HG03135 (cell line): Measurements from ENCODE around the gene APOL2.
A peak's percentile ranks its signal among the peaks of the same experiment; 100 is the strongest.
"Not testable (repeated sequence)": the region's sequence is repeated elsewhere in the genome, so short reads cannot be mapped to it uniquely, and the experiment has no call there.

Experiments used
- ATAC-seq: cut with Tn5 transposase; IDR thresholded peaks from one replicate; pipeline ENCODE4 v1.9.1; 2021; ENCODE audit warnings: mild to moderate bottlenecking, moderate library complexity; ENCODE audit not compliant: unreplicated experiment

APOL2 gene

GRCh38 chr22:36263216-36263673 lies 23.9 kb upstream of the APOL2 start:
- not testable (repeated sequence) for ATAC-seq

GRCh38 chr22:36262307-36262706 lies 23.0 kb upstream of the APOL2 start:
- not testable (repeated sequence) for ATAC-seq

GRCh38 chr22:36261675-36262074 lies 22.3 kb upstream of the APOL2 start:
- not testable (repeated sequence) for ATAC-seq

DNA sequence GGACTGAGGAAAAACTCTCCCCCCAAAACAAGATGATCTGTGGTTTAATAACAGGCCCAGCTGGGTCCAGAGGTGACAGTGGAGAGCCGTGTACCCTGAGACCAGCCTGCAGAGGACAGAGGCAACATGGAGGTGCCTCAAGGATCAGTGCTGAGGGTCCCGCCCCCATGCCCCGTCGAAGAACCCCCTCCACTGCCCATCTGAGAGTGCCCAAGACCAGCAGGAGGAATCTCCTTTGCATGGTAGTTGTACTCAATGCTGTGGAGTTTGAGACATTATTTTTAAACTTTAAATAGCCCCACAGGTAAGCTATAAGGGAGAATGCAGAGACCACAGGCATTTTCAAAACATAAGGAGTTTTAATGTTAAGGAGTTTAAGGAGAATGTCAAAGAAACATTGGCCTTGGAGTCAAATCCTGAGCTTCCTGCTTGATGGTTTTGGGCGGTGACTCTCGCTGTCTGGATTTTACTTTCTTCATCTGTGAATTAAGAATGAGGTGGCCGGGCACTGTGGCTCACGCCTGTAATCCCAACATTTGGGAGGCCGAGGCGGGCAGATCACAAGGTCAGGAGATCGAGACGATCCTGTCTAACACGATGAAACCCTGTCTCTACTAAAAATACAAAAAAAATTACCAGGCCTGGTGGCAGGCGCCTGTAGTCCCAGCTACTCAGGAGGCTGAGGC lies 20.4 kb upstream of the APOL2 start:
- ATAC-seq: no peak

GRCh38 chr22:36258701-36259614 lies 19.6 kb upstream of the APOL2 start:
- ATAC-seq: no peak

DNA sequence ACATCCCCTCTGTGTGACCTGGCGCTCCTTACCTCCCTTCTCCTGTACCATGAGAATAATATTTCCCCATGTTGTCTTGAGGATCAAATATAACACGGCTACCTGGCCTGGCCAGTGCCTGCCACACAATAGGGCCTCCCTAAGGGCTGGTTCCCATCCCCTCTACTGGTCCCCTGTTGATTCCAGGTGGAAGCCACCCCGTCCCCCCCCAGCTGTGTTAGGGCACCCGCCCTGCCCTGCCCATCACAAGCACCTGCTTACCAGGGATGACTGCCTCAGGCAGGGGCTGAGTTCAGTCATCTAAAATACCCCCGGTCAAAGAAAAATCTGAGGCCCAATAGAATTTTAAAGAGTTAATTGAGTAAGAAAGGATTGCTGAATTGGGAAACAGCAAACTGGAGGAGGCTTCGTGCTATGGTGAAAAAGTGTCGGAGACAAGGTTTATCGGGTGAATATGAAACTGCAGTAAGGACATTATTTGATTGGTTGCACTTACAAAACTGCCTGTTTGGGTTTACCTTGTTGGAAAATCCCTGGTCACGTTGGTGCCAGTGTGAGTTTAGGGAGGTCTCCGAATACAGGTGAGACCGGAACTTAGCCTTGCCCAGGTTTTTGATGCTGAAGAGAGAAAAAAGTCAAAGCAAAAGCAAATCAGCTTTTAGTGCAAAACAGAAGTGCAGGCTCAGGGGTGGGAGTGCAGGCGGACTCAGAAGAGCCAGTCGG lies 18.8 kb upstream of the APOL2 start:
- ATAC-seq: no peak

DNA sequence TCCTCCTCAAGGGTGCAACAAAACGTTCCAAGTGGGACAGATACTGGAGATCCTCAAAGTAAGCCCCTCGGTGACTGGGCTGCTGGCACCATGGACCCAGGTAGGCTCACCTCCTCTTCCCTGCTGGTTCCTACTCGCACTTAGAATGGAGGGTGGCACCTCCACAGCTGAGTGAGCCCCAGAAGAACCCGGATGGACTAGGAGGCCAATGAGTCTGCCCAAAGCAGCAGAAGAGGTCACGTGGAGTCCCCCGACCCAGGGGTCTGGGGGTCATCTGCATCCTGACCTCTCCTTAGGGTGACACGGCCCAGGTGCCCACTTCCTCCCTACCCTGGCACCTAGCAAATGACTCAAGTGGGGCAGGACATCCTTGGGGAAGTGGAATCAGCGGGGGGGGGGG lies 18.0 kb upstream of the APOL2 start:
- ATAC-seq: no peak

DNA sequence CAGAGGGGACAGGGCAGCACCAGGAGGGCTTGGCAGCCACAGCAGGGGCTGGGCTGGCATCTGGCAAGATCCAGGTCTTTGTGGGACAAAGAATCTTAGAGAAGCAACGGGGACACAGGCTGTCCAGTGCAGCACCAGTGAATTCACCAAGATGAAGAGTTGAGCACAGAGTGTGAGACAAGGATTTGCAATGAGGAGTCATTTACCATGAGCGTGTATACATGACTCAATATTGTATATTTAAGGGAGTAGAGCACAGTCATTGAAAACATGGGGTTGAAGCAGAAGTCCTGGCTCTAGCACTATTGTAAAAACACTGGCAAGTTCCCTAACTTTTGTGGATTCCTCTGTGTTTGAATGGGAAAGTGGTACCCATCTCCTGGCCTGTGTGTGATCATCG lies 17.2 kb upstream of the APOL2 start:
- ATAC-seq: no peak

DNA sequence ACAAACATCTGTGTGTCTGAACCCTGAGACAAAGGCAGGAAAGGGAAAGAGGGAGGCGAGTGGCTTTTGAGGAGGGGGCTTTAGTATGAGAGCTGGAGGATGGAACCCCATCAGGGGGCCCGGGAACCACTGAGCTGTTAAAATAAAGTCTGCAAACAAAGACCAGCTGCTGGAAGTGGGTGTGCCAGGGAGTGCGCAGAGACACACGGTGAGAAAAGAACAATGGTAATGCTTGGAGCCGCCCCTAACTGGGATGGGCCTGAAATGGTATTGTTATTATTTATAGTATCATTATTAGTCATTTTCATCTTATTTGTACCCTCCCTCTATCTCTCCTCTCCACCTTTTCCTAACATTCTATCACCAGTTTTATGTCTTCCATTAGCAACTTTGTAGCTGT lies 16.2 kb upstream of the APOL2 start:
- not testable (repeated sequence) for ATAC-seq

GRCh38 chr22:36253523-36254490 lies 14.5 kb upstream of the APOL2 start:
- ATAC-seq: no peak

DNA sequence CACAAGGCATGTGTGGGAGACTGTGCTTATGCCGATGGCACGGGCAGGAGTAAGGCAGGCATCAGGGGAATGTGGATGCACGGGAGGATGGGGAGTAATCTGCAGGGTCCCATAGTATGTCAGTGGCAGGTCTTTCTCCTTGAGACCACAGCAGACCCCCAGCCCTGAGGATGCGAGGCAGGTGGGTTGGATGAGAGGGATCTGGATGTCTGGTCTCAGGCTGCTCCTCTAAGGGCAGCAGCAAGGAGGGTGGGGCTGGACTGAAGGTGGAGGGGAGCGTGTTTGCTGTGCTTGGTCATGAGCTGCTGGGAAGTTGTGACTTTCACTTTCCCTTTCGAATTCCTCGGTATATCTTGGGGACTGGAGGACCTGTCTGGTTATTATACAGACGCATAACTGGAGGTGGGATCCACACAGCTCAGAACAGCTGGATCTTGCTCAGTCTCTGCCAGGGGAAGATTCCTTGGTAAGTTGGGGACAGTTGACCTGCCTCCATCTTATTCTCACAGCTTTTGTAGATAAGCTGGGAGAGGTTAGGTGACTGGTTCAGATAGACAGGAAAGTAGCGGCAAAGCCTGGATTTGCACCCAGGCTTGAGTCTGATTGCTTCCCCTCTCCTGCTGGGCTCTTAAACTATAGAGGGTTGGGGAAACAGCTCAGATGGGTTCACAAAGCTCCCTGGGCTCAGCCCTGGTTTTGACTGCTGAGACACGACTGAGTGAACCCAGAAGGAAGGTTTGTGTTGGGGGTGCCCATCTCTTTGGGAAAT lies 13.6 kb upstream of the APOL2 start, which contains the start of gene APOL1:
Gene APOL1, plus strand, starts transcription at position 380 of the 769 bp plus-strand sequence. CDS start 1,823 bp downstream, outside the sequence.
- ATAC-seq: peak; percentile 71

DNA sequence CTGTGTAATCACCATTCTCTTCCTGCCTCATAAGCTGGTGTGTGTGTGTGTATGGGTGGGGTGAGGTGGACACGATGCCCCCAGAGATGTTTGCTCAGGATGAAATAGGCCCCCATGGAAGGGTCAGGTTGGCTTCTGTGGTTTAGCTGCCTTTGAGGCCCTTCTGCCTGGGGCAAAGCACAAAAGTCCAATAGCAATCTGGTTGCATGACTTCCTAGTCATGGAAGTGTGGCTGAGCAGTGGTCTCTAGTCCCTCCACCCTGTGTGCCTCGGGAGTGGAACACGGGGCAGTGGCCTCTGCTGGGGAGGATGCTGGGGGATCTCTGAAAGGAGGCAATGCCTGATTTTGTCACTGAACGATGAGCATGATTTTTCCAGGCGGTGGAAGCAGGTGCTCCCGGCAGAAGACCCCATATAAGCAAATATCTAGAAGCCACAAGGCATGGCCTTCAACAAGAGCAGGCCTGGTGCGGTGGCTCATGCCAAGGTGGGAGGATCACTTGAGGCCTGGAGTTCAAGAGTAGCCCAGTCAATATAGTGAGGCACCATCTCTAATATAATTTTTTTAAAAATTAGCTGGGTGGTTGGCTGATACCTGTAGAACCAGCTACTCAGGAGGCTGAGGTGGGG lies 12.8 kb upstream of the APOL2 start:
- ATAC-seq: not testable (repeated sequence)

- not testable (repeated sequence) for ATAC-seq
These were observed 11.1 kb upstream of the APOL2 start for GRCh38 chr22:36250292-36250960.

- no peak for ATAC-seq
These were observed 9.8 kb upstream of the APOL2 start for GRCh38 chr22:36249160-36249559.

DNA sequence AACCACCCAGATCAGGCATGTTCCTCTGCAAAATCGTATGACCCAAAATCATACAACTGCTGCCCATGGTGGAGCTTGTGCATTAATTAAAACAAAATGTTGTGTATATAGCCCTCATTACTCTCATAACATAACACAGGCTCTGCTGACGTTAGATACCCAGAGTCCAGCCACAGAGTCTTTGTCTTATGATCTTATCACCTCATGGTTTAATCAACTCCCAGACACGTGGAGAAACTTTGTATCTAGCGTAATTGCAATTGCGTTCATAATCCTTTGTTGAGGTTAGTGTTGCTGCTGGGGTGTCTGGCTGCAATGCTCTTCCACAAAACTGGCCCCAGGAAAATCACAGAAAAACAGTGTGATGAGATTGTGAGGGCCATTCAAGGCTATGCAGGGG lies 8.6 kb upstream of the APOL2 start:
- no peak for ATAC-seq

DNA sequence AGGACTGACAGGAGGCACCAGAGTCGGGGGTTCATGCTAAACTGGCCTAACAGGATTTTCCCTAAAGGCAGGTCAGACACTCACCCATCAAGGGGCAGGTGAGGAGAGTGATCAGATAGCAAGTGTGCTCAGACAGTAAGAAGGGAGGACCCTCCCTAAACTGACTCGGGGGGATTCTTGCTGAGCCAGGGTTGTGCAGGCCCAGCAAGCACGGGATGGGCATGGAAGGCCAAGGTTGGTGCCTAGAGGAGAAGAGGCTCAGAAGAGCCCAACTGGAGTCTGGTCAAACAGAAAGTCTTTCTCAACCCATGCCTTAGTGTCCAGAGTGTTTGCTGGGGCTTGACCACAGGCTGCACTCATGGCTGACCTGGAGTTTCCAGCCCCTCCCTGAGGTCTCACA lies 7.4 kb upstream of the APOL2 start:
- no peak for ATAC-seq

GRCh38 chr22:36245805-36246356 lies 6.6 kb upstream of the APOL2 start:
- no peak for ATAC-seq
